GM13977 (cell line): ENCODE results near the gene BABAM2.

ENCODE experiments used
- DNase-seq: peaks from one replicate; pipeline ENCODE4 v3.0.0; 2012; ENCODE audit warnings: low spot score
- in situ Hi-C: fragments of 300-500 bp; cut with MboI; formaldehyde crosslinking; loops from one replicate; pipeline ENCODE4 v1.12.0; 2022; ENCODE audit warnings: low sequenced_read_pairs, low pct_unique_long_range_greater_than_20kb, mixed read lengths, inconsistent platforms; ENCODE audit not compliant: unreplicated experiment
- TF ChIP-seq, protein P1 (sequence below): IDR thresholded peaks from 2 replicates; pipeline ENCODE4 v1.5.1; 2012; ENCODE audit warnings: mild to moderate bottlenecking, control low read depth; ENCODE audit not compliant: insufficient read depth; ENCODE audit errors: extremely low read depth, missing control alignments

Gene BABAM2

DNA sequence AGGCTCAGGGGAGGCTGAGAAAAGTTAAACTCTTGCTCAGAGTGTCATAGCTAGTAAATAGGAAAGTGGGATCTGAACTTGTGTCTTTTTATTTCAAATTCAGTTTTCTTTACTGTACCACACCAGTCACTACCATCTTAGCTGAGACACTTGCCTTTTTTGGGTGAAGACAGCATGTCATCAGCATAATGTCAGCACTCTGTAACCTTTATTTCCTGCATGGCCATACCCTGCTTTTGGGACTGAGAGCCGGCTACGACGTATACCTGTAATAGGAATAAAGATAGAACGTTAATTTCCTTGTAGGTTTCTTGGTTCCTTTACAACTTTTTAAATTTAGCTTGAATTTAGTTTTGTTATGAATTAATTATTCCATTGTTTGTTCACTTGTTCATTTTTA, 202.8 kb downstream of the BABAM2 start:
- TF ChIP-seq, protein P1, sequence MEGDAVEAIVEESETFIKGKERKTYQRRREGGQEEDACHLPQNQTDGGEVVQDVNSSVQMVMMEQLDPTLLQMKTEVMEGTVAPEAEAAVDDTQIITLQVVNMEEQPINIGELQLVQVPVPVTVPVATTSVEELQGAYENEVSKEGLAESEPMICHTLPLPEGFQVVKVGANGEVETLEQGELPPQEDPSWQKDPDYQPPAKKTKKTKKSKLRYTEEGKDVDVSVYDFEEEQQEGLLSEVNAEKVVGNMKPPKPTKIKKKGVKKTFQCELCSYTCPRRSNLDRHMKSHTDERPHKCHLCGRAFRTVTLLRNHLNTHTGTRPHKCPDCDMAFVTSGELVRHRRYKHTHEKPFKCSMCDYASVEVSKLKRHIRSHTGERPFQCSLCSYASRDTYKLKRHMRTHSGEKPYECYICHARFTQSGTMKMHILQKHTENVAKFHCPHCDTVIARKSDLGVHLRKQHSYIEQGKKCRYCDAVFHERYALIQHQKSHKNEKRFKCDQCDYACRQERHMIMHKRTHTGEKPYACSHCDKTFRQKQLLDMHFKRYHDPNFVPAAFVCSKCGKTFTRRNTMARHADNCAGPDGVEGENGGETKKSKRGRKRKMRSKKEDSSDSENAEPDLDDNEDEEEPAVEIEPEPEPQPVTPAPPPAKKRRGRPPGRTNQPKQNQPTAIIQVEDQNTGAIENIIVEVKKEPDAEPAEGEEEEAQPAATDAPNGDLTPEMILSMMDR = no peak
- in situ Hi-C loops = no loop called here
- DNase-seq = no peak

DNA sequence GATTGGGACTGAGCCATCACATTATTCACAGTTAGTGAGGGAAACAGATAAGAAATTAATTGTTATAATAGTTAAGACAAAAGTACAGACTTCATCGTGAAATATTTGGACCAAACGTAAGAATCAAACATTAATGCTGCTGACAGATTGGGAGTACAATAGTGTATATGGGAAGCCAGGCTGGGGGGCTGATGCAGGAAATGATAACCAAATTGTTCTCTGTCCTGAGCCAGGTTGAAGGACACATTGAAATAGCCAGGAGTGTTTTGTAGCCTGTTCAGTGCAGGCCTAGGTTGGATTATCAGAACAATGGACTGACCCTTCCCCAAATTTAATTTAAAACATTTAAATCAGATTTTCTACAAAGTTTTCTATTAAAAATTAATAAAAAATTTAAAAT, 203.2 kb downstream of the BABAM2 start:
- in situ Hi-C loops = no loop called here
- TF ChIP-seq, protein P1 = no peak
- no peak for DNase-seq

DNA sequence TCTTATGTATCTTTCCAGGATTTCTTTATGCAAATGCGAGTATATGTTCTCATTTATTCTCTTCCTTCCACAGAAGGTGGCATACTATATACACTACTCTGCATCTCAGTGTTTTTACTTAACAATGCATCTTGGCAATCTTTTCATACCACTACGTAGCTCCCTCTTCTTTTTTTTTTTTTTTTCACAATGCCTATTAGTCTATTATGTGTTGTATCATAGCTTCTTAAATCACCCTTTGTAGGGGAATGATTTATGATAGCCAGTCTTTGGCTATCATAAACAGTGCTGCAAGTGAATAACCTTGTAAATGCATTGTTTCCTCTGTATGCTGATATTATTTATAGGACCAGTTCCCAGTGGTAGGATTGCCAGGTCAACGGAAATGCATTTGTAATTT, 204.2 kb downstream of the BABAM2 start:
- in situ Hi-C loops = no loop called here
- TF ChIP-seq, protein P1 = no peak
- no peak for DNase-seq

DNA sequence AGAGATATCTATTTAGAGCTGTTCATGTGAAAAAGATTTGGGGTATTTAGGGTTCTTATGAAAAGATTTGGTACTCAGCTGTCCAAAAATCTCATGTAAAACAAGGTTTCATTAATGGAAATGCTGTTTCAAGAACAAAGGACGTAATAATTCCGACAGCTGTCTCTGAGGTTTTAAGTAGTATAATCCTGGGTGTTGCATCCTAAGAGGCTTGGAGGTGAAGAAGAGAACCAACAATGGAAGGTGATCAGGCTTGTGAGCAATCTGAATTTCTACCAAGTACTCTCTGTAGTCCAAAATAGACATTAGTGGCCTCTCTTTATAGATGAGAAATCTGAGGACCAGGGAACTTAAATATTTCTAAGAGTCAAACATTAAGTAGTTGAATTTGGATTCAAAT, 205.1 kb downstream of the BABAM2 start:
- TF ChIP-seq, protein P1 = no peak
- in situ Hi-C loops = no loop called here
- no peak for DNase-seq

DNA sequence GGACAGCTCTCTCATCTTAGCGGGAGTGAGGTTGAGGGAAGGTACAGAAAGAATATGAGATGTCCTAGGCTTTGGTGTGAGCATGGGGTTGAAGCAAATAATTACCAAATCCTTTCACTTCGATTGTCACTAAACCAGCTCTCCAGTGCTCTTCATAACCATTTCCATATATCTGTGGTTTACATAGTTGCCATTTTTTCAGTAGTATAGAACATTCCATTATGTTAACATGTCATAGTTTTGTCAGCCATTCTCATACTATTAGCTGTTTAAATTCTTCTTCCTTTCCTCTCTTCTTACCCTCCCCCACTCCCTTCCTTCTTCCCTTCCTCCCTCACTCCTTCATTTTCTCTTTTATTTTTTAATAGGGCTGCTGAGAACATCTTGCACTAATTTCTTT, 205.9 kb downstream of the BABAM2 start:
- TF ChIP-seq, protein P1 = no peak
- DNase-seq = no peak
- in situ Hi-C loops = no loop called here

DNA sequence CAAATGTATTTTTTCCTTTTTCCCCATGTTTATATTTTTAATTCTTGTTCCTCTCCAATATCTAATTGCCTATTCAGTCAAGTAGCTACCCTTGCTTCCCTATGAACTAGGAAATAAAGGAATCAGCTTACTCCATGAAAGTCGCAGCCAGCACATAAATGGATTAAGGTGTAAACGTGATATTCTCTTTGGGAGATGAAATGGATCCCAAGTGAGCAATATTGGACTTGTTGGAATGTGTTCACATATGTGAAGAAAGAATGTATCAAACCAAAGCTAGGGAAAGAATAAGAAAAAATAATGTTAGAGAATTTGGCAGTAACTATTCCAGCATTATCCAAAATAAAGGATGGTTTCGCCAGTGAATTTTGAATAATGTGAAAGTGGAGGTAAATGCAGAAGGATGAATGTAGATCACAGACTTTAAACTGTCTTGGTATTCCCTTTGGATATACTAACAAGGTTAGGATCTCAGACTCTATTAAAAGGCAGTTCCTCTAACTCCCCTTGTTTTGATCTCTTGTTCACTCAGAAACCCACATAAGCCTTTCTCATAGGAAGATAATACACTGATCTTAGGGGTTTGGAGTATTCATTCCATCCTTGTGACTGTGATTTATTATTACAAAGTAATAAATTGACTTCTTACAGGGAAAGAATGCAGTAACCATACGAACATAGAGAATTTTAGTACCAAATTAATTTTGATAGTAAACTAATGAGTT, 208.1 kb downstream of the BABAM2 start:
- no peak for DNase-seq
- TF ChIP-seq, protein P1 = no peak
- in situ Hi-C loops = no loop called here
